ENCODE measurements around the gene NR3C2. TPM values are rescaled to one million over a fixed set of nuclear protein-coding genes. Genes with fewer than 3 reads are reported as not detected.

NR3C2 gene
- total RNA-seq, 4 donors from 2014 or later = 13.1 to 24.1 (median 14.6) TPM

- peaks cover 0 to 23% (median 8%) of the 10 kb centered on the region in 4 donors for H3K4me1 ChIP-seq
- no peak for DNase-seq (ENCODE audit: low spot score in 2 of 2)
- no peaks in the 10 kb centered on the region for H3K9me3 ChIP-seq
- WGBS, 2 donors = 94 to 98% methylated on average over 9 of the region's 9 CpGs
- TF ChIP-seq CTCF (IDR thresholded peaks at IDR 0.05) = no peak
- no peak for TF ChIP-seq EP300 (IDR thresholded peaks at IDR 0.05)
- TF ChIP-seq POLR2A (IDR thresholded peaks at IDR 0.05) = no peak
- H3K4me3 ChIP-seq = no peak overlapping the region
- H3K36me3 ChIP-seq = no peaks in the 10 kb centered on the region
- H3K27ac ChIP-seq = no peak overlapping the region
- H3K27me3 ChIP-seq = no peaks in the 10 kb centered on the region
These were observed 163.9 kb downstream of the NR3C2 start for GRCh38 chr4:148278310-148278709.

GRCh38 chr4:148275266-148275665, 166.9 kb downstream of the NR3C2 start:
- Histone ChIP-seq H3K4me3 (no peak overlapping the region), H3K27ac (no peak overlapping the region), H3K27me3 (no peaks in the 10 kb centered on the region), H3K9me3 (no peaks in the 10 kb centered on the region), H3K4me1 (peaks cover 0 to 15% (median 0%) of the 10 kb centered on the region in 4 donors), H3K36me3 (no peaks in the 10 kb centered on the region)
- WGBS, 2 donors = 90 to 91% methylated on average over 4 of the region's 4 CpGs
- DNase-seq (ENCODE audit: low spot score in 2 of 2) = no peak
- TF ChIP-seq CTCF (IDR thresholded peaks at IDR 0.05) (no peak), EP300 (IDR thresholded peaks at IDR 0.05) (no peak), POLR2A (IDR thresholded peaks at IDR 0.05) (no peak)

- Histone ChIP-seq H3K27ac (no peak overlapping the region), H3K36me3 (no peaks in the 10 kb centered on the region), H3K4me3 (no peak overlapping the region), H3K27me3 (no peaks in the 10 kb centered on the region), H3K4me1 (peaks cover 0 to 15% (median 0%) of the 10 kb centered on the region in 4 donors), H3K9me3 (no peaks in the 10 kb centered on the region)
- TF ChIP-seq POLR2A (IDR thresholded peaks at IDR 0.05) (no peak), EP300 (IDR thresholded peaks at IDR 0.05) (no peak), CTCF (IDR thresholded peaks at IDR 0.05) (no peak)
- no peak for DNase-seq (ENCODE audit: low spot score in 2 of 2)
- WGBS, 2 donors = 51 to 61% methylated on average over 3 of the region's 3 CpGs
These were observed 168.7 kb downstream of the NR3C2 start for GRCh38 chr4:148273501-148273986.

- no peaks in the 10 kb centered on the region for H3K9me3 ChIP-seq
- H3K4me1 ChIP-seq = peaks cover 0 to 15% (median 0%) of the 10 kb centered on the region in 4 donors
- no peaks in the 10 kb centered on the region for H3K36me3 ChIP-seq
- no peaks in the 10 kb centered on the region for H3K27me3 ChIP-seq
- DNase-seq (ENCODE audit: low spot score in 2 of 2) = no peak
- no peak overlapping the region for H3K4me3 ChIP-seq
- peak overlapping the region in 1 of 4 donors; percentile 34 for H3K27ac ChIP-seq
- TF ChIP-seq POLR2A (IDR thresholded peaks at IDR 0.05) (no peak), EP300 (IDR thresholded peaks at IDR 0.05) (no peak), CTCF (IDR thresholded peaks at IDR 0.05) (no peak)
- WGBS, 2 donors = 50 to 60% methylated on average over 3 of the region's 3 CpGs
These were observed 171.0 kb downstream of the NR3C2 start for GRCh38 chr4:148271166-148271565.

- no peak overlapping the region for H3K27ac ChIP-seq
These were observed 171.6 kb downstream of the NR3C2 start for GRCh38 chr4:148270630-148271029.

More at GRCh38 chr4:148270630-148271029, 171.6 kb downstream of the NR3C2 start:
- Histone ChIP-seq H3K27me3 (no peaks in the 10 kb centered on the region), H3K36me3 (no peaks in the 10 kb centered on the region), H3K4me3 (no peak overlapping the region), H3K9me3 (no peaks in the 10 kb centered on the region), H3K4me1 (peaks cover 0 to 15% (median 0%) of the 10 kb centered on the region in 4 donors)
- 5 to 6% methylated on average over 1 of the region's 1 CpG for WGBS, 2 donors
- no peak for DNase-seq (ENCODE audit: low spot score in 2 of 2)
- TF ChIP-seq CTCF (IDR thresholded peaks at IDR 0.05) = no peak

All from tibial nerve (tissue), 4 donors.